SK-N-SH (cell line): Measurements from ENCODE around the gene COL20A1. TPM values are rescaled to one million over a fixed set of nuclear protein-coding genes. Genes with fewer than 3 reads are reported as not detected.

ENCODE experiments used
- CTCF ChIA-PET: fragments of 300-600, 350-600 bp; formaldehyde crosslinking; extraction: SDS; loops from one replicate; lab custom pipeline; 2021; lab: Yijun Ruan, JAX
- POLR2A ChIA-PET: fragments of 350-600 bp; sonication (Branson Sonifier 250); formaldehyde crosslinking; extraction: SDS; loops from one replicate; lab custom pipeline; 2020; ENCODE audit warnings: antibody characterized with exemption, inconsistent platforms; lab: Yijun Ruan, JAX
- DNase-seq: peaks from one replicate; pipeline ENCODE4 v3.0.0; 2012
- H2AFZ ChIP-seq: fragments of 200-600 bp; sonication (generic); 2 replicates; pipeline ENCODE4 v1.8.1; 2016; ENCODE audit warnings: antibody characterized with exemption, mild to moderate bottlenecking, low read depth
- H3F3A ChIP-seq: fragments of 200-600 bp; sonication (generic); replicated peaks from 2 replicates; pipeline ENCODE3; 2016; ENCODE audit warnings: antibody characterized with exemption, mild to moderate bottlenecking; ENCODE audit not compliant: insufficient read depth
- H3K27ac ChIP-seq, 2 experiments: fragments of 200-500 bp in 1 of 2; fragments of 200-600 bp in 1 of 2; sonication (Bioruptor generic) in 1 of 2; sonication (generic), shearing (Covaris generic) in 1 of 2; 2 replicates each; pipeline versions ENCODE4 v1.5.1 to v1.6.1; 2014 to 2016; ENCODE audit warnings: low read depth in 2 of 2, inconsistent platforms in 1 of 2, low read length in 1 of 2, mild to moderate bottlenecking in 1 of 2, mixed read lengths in 1 of 2
- H3K27me3 ChIP-seq: fragments of 200-600 bp; sonication (generic), shearing (Covaris generic); 2 replicates; pipeline ENCODE4 v1.6.1; 2016; ENCODE audit warnings: mixed run types; ENCODE audit not compliant: insufficient read depth
- H3K36me3 ChIP-seq, 2 experiments: fragments of 200-500 bp in 1 of 2; fragments of 200-600 bp in 1 of 2; sonication (Bioruptor generic) in 1 of 2; sonication (generic) in 1 of 2; replicated peaks in 1 of 2; 2 replicates each; pipeline versions ENCODE3 to v1.5.1; 2014 to 2016; ENCODE audit warnings: low read length in 1 of 2, mild to moderate bottlenecking in 1 of 2; ENCODE audit not compliant: insufficient read depth in 2 of 2, control insufficient read depth in 1 of 2
- H3K4me1 ChIP-seq, 2 experiments: fragments of 200-500 bp in 1 of 2; fragments of 200-600 bp in 1 of 2; sonication (Bioruptor generic) in 1 of 2; sonication (generic), shearing (Covaris generic) in 1 of 2; 2 replicates each; pipeline versions ENCODE4 v1.5.1 to v1.6.1; 2014 to 2016; ENCODE audit warnings: low read depth in 1 of 2, low read length in 1 of 2, mixed run types in 1 of 2; ENCODE audit not compliant: insufficient read depth in 2 of 2, control insufficient read depth in 1 of 2
- H3K4me2 ChIP-seq: fragments of 200-600 bp; sonication (generic), shearing (Covaris generic); 2 replicates; pipeline ENCODE4 v1.6.1; 2017; ENCODE audit warnings: mixed run types
- H3K4me3 ChIP-seq, 2 experiments: fragments of 200-500 bp in 1 of 2; fragments of 200-600 bp in 1 of 2; sonication (Bioruptor generic) in 1 of 2; sonication (generic), shearing (Covaris generic) in 1 of 2; 2 replicates each; pipeline versions ENCODE4 v1.5.1 to v1.8.1; 2014 to 2016; ENCODE audit warnings: low read depth in 2 of 2, inconsistent platforms in 1 of 2, low read length in 1 of 2, mild to moderate bottlenecking in 1 of 2, mixed read lengths in 1 of 2, moderate library complexity in 1 of 2
- H3K79me2 ChIP-seq: fragments of 200-600 bp; sonication (generic); 2 replicates; pipeline ENCODE4 v1.8.1; 2017; ENCODE audit warnings: mild to moderate bottlenecking; ENCODE audit not compliant: insufficient read depth
- H3K9ac ChIP-seq: fragments of 200-600 bp; sonication (generic); 2 replicates; pipeline ENCODE4 v1.6.1; 2017; ENCODE audit warnings: mixed run types
- H3K9me2 ChIP-seq: fragments of 200-600 bp; sonication (generic); 2 replicates; pipeline ENCODE4 v1.6.1; 2017; ENCODE audit warnings: mixed run types
- H3K9me3 ChIP-seq: fragments of 200-600 bp; sonication (generic); 2 replicates; pipeline ENCODE4 v1.6.1; 2017; ENCODE audit warnings: mixed run types, mild to moderate bottlenecking, moderate library complexity
- H4K20me1 ChIP-seq: fragments of 200-600 bp; sonication (generic); 2 replicates; pipeline ENCODE4 v1.6.1; 2017; ENCODE audit warnings: mild to moderate bottlenecking, mixed run types; ENCODE audit not compliant: insufficient read depth
- CHD2 ChIP-seq: fragments of 150-350 bp; IDR thresholded peaks from 2 replicates; pipeline ENCODE4 v1.6.1; 2018; ENCODE audit warnings: low read length; ENCODE audit not compliant: partially characterized antibody
- CTCF ChIP-seq: fragments of 200-600 bp; sonication (generic); IDR thresholded peaks from 2 replicates; pipeline ENCODE4 v1.6.1; 2017; ENCODE audit warnings: antibody characterized with exemption, mild to moderate bottlenecking, moderate library complexity
- GABPA ChIP-seq: IDR thresholded peaks from 2 replicates; pipeline ENCODE4 v1.4.0; 2012; ENCODE audit warnings: low read depth, mild to moderate bottlenecking
- IRF3 ChIP-seq: fragments of 150-350 bp; IDR thresholded peaks from 2 replicates; pipeline ENCODE4 v1.6.1; 2016; ENCODE audit warnings: mild to moderate bottlenecking, low read depth, low read length
- NRF1 ChIP-seq: IDR thresholded peaks from 2 replicates; pipeline ENCODE4 v1.6.1; 2012; ENCODE audit warnings: low read depth, mild to moderate bottlenecking, low read length
- POLR2AphosphoS5 ChIP-seq: IDR thresholded peaks from 2 replicates; pipeline ENCODE4 v1.6.1; 2012; ENCODE audit warnings: low read depth, low read length
- RCOR1 ChIP-seq: fragments of 150-350 bp; IDR thresholded peaks from 2 replicates; pipeline ENCODE4 v1.6.1; 2017; ENCODE audit warnings: antibody characterized with exemption, low read length
- RXRA ChIP-seq: IDR thresholded peaks from 2 replicates; pipeline ENCODE4 v1.4.0; 2012; ENCODE audit warnings: low read depth, mild to moderate bottlenecking, borderline replicate concordance
- TEAD4 ChIP-seq: IDR thresholded peaks from 2 replicates; pipeline ENCODE4 v1.4.0; 2012; ENCODE audit warnings: mild to moderate bottlenecking, borderline replicate concordance; ENCODE audit not compliant: insufficient read depth
- USF2 ChIP-seq: fragments of 150-350 bp; IDR thresholded peaks from 2 replicates; pipeline ENCODE4 v1.6.1; 2017; ENCODE audit warnings: antibody characterized with exemption, low read length, low read depth, borderline replicate concordance
- ZBTB33 ChIP-seq: IDR thresholded peaks from 2 replicates; pipeline ENCODE4 v1.4.0; 2012; ENCODE audit warnings: low read depth, borderline replicate concordance
- WGBS: methylation state at CpG from one replicate; pipeline ENCODE4 v1.1.6; 2017; ENCODE audit warnings: low lambda C conversion rate; 5-methylcytosine and 5-hydroxymethylcytosine counted together
- polyA plus RNA-seq, 3 experiments: library from polyadenylated mRNA; depleted of rRNA; stranded (reverse); fragments of >200 nt; gene quantifications; 2 replicates each; pipeline ENCODE4 v1.2.3, GENCODE V29; 2012

COL20A1 gene
- polyA plus RNA-seq, 1 of the 3 experiments (the other 2 are of a cell fraction) = not detected

- POLR2A ChIA-PET = no interaction called here
- Histone ChIP-seq H3K4me3 (no peak overlapping the region), H3K4me2 (no peak overlapping the region), H3K4me1 (no peaks in the 10 kb centered on the region; a peak in 1 of 4 replicates), H4K20me1 (peaks cover 21% of the 10 kb centered on the region; the same call in 1 of the 2 replicates), H3K9me2 (no peaks in the 10 kb centered on the region), H2AFZ (no peak overlapping the region), H3F3A (peaks cover 4% of the 10 kb centered on the region), H3K79me2 (no peaks in the 10 kb centered on the region), H3K27ac (no peak overlapping the region), H3K36me3 (peaks cover 0 to 10% of the 10 kb centered on the region in 2 experiments), H3K27me3 (peaks cover 27% of the 10 kb centered on the region), H3K9me3 (no peaks in the 10 kb centered on the region), H3K9ac (no peak overlapping the region)
- 71% methylated on average over 10 of the region's 11 CpGs for WGBS
- CTCF ChIA-PET = interaction anchor here (1.2 to 7.2 kb wide), 7 partner anchors 9 to 89 kb away, joined by 3 to 73 read pairs (median 13); no protein-coding TSS in a partner anchor
- no peak for DNase-seq
- TF ChIP-seq TEAD4 (no peak), NRF1 (no peak), USF2 (no peak), IRF3 (no peak)
Measured at GRCh38 chr20:63293456-63293855, 470 bp downstream of the COL20A1 start.

GRCh38 chr20:63293871-63294535, 1.0 kb downstream of the COL20A1 start:
- Histone ChIP-seq H3K9me2 (no peaks in the 10 kb centered on the region), H3K79me2 (no peaks in the 10 kb centered on the region), H3K27ac (no peak overlapping the region), H3K36me3 (peaks cover 0 to 6% of the 10 kb centered on the region in 2 experiments), H3F3A (peaks cover 4% of the 10 kb centered on the region), H2AFZ (no peak overlapping the region), H3K9ac (no peak overlapping the region), H4K20me1 (peaks cover 21% of the 10 kb centered on the region; the same call in 1 of the 2 replicates), H3K4me3 (no peak overlapping the region), H3K4me2 (no peak overlapping the region), H3K27me3 (peaks cover 33% of the 10 kb centered on the region), H3K9me3 (no peaks in the 10 kb centered on the region), H3K4me1 (no peaks in the 10 kb centered on the region; a peak in 1 of 4 replicates)
- 45% methylated on average over 19 of the region's 22 CpGs for WGBS
- POLR2A ChIA-PET = no interaction called here
- CTCF ChIA-PET = interaction anchor here (1.2 to 7.2 kb wide), 8 partner anchors 8 to 88 kb away, joined by 3 to 73 read pairs (median 6); no protein-coding TSS in a partner anchor
- DNase-seq = peak; percentile 75
- TF ChIP-seq RXRA (no peak), GABPA (no peak), CTCF (no peak), ZBTB33 (no peak), CHD2 (no peak), POLR2AphosphoS5 (no peak), RCOR1 (no peak)
